NCI-H748 (cell line): ENCODE measurements around the gene COQ8B.
"Not testable (repeated sequence)": the region's sequence is repeated elsewhere in the genome, so short reads cannot be mapped to it uniquely, and the experiment has no call there.

Experiments used
- DNase-seq: peaks from one replicate; lab custom pipeline; 2025; ENCODE audit not compliant: unreplicated experiment; lab: John Stamatoyannopoulos, UW

Gene COQ8B

DNA sequence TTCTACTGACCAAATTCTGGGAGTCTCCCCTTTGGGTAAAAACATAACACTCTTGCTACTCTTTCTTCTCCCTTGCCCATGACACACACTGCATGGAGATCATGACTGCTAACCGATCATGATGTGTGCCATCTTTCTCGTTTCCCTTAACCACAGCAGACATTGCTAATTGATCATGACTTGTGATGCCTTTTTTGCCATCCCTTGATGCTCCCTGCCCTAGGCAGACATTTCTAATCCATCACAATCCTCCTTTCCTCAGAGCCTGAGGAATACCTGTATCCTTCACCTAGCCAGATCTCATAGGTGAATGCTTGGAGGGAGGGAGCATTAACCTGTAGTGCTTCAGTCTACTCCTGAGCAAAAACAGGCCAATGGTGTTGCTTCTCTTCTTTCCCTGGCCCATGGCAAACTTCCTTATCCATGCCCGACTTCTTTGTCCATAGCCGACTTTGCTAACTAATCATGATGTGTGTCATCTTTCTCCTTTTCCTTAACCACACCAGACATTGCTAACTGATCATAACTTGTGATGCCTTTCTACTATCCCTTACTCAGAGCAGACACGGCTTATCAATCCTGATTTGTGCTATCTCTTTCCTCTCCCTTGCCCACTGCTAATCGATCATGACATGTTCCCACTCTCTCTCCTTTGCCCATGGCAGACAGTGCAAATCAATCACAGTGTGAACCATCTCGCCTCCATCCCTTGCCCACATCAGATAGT lies 44.0 kb downstream of the COQ8B start:
- no peak for DNase-seq

GRCh38 chr19:40672038-40672437 lies 44.6 kb downstream of the COQ8B start:
- DNase-seq: no peak

DNA sequence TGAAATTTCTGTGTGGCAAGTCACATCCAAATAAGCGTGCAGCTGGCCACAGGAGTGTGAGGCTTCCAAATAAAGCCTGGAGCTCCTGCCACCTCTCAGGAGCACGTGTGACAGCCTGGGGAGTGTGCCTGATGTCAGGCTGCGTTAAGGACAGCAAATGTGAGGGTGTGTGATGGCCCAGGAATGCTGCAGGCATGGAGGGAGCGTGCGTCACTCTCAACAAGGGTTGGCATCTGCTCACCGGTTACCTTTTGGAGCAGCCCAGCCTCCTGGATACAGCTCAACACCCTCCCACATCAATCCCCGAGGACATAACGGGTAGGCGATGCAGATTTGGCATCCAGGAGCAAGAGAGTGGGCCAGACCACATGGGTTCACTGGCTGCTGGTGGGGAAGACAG lies 45.3 kb downstream of the COQ8B start:
- no peak for DNase-seq

- no peak for DNase-seq
These were observed 47.6 kb downstream of the COQ8B start for GRCh38 chr19:40668991-40669614.

DNA sequence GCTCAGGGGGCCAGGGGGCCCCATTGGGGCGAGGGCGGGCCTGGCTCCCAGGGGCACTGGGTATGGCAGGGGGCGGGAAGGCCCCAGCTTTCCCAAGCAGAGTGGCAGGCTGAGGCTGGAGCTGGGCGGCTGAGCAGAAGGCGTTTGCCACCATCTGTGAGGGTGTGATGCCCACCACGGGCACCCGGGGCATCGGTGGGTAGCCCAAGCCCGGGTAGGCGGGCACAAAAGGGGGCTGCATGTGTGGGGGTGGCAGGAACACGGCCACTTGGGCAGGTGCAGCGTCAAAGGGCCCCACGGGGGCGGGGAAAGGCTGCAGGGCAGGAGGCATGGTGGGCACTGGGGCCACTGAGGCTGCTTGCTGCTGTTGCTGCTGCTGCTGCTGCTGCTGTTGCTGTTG lies 49.1 kb downstream of the COQ8B start:
- no peak for DNase-seq

DNA sequence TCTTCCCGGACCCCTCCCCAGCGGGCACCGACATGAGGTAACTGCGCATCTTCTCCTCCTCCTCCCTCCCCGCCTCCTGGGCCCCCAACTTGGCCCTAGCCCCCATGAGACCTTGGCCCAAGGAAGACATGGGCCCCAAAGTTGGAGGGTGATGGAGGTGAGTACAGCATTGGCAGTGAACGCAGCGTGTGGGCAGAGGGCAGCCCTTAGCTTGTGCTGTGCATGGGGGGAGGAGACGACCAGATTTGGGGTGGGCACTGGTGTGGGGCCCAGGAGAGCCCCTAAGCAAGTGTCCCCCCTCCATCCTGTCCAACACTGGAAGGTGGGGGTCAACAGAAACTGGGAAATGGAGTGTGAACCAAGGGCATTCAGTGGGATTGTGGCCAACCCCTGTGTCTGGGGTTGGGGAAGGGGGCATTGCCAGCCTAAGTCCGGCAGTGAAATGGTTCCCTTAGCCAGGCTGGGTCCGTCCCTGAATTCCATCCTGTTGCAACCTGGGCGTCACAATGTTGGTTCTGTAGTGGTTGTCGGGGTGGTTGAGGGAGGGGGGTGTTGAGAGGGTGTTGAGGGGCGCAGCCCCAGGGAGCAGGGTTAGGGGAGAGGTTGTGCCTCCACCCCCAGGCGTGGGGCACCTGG lies 49.8 kb downstream of the COQ8B start:
- no peak for DNase-seq

DNA sequence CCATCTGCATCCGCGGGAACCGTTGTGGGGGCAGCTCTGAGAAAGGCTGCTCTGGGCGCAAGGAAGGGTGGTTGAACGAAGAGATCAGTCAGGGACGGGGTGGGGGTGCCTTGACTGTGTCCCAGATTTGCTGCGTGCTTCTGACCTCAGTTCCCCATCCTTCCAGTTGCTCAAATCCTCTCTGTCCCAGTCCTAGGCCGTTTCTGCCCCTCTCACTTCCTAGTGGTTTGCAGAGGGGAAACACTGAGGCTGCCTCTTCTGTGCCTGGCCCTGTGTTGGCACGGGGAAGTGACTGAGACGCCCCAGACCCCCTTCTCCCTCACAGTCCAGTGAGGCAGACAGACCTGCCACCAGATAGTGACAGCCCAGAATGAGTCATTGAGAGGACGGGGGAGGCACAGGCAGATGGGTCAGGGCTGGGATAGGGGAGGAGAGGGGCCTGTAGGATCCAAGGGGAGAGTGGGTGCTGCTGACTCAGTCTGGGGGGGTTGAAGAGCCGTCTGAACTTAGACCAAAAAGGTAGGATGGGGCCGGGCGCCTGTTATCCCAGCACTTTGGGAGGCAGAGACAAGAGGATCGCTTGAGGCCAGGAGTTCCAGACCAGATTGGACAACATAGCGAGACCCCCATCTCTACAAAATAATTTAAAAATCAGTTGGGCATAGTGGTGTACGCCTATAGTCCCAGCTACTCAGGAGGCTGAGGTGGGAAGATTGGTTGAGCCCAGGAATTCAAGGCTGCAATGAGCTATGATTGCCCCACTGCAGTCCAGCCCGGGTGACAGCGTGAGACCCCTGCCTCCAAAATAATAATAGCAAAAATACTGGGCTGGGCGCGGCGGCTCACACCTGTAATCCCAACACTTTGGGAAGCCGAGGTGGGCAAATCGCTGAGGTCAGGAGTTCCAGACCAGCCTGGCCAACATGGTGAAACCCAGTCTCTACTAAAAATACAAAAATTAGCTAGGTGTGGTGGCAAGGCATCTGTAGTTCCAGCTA lies 52.7 kb downstream of the COQ8B start:
- no peak for DNase-seq

GRCh38 chr19:40662925-40663694 lies 53.6 kb downstream of the COQ8B start:
- peak; percentile 91 for DNase-seq

DNA sequence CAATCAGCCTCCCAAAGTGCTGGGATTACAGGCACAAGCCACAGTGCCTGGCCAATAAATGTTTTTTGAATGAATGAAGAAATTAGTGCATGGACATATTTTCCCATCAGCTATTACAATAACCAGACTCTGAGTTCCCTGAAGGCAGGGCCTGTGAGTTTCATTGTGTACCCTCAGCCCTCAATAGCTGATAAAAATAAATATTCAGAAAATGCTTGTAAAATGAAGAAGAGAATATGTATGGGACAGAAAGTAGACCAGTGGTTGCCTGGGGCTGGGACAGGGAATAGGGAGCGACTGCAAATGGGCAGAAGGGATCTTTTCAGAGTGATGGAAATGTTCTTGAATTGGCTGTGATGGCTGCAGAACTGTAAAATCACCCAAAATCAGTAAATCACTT lies 55.1 kb downstream of the COQ8B start:
- DNase-seq: no peak

GRCh38 chr19:40659566-40659965 lies 57.1 kb downstream of the COQ8B start:
- no peak for DNase-seq

- DNase-seq: no peak
These were observed 57.6 kb downstream of the COQ8B start for GRCh38 chr19:40659116-40659515.

DNA sequence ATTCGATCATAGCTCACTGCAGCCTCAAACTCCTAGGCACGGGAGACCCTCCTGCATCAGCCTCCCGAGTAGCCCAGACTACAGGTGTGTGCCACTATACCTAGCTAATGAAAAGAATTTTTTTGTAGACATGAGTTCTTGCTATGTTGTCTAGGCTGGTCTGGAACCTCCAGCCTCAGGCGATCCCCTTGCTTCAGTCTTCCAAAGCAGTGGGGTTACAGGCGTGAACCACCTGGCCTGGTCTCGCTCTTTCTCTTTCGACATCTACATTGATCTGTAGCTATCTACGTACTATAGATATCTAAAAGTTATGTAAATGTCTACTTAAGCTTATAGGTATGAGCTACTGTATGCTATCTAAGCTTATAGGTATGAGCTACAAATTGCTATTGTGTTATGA lies 58.7 kb downstream of the COQ8B start:
- DNase-seq: no peak

- not testable (repeated sequence) for DNase-seq
These were observed 61.0 kb downstream of the COQ8B start for GRCh38 chr19:40655684-40656083.

DNA sequence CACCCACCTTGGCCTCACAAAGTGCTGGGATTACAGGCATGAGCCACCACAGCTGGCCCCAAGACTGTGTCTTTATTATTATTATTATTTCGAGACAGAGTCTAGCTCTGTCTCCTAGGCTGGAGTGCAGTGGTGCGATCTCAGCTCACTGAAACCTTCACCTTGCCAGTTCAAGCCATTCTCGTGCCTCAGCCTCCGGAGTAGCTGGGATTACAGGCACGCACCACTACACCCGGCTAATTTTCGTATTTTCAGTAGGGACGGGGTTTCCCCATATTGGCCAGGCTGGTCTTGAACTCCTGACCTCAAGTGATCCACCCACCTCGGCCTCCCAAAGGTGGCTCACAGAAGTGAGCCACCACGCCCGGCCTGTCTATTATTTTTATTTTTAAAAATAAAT lies 64.4 kb downstream of the COQ8B start:
- not testable (repeated sequence) for DNase-seq

- DNase-seq: no peak
These were observed 65.9 kb downstream of the COQ8B start for GRCh38 chr19:40650749-40651305.

DNA sequence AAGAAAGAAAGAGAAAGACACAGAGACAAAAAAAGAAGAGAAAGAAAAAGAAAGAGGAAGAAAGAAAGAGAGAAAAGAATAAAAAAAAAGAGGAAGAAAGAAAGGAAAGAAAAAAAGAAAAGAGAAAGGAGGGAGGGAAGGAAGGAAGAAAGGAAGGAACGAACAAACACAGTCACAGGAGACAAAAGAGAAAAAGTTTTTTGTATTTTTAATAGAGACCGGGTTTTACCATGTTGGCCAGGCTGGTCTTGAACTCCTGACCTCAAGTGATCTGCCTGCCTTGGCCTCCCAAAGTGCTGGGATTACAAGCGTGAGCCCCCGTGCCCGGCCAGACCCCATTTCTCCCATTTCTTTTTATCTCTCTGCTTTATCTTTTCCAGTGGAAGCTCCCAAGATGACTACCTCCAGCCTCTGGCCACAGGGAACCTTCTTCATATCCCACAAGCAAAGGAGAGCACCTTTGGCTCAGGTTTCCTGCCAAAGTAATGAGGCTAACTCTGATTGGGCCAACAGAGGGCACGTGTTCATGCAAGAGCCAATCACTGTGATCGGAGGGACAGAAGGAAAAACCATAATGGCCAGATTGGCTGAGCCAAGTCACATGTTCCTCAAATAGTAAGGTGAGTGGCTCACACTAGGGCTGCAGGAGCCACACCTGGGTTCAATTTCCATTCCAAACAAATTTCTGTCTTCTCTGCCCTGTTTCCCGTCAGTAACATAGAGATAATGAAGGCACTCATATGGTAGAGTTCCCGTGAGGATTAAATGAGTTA lies 66.6 kb downstream of the COQ8B start:
- DNase-seq: peak; percentile 52

- DNase-seq: no peak
These were observed 69.9 kb downstream of the COQ8B start for GRCh38 chr19:40646743-40647254.

DNA sequence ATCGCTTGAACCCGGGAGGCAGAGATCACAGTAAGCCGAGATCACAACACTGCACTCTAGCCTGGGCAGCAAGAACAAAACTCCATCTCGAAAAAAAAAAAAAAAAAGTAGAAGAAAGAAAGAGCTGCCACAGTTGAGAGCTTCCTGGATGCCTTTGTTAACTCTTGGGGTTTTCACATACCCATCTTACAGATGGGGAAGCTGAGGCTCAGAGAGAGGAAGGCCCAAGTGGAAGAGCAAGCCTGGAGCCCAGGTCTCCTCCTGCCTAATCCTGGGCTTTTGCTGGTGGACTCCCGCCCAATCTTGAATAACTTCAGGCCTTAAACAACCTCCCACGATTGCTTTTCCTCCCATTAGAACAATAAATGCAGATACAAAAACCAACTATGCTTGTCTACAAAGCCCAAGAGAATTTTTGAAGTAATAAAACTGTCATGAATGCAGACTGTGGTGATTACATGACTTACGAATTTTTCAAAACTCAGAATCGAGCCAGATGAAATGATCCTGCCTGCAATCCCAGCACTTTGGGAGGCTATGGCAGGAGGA lies 73.9 kb downstream of the COQ8B start:
- DNase-seq: no peak
